Renal pelvis (tissue), 4 donors: ENCODE measurements around the gene SLC9A9. TPM values are rescaled to one million over a fixed set of nuclear protein-coding genes. Genes with fewer than 3 reads are reported as not detected.

ENCODE experiments used
- DNase-seq: peaks from one replicate; pipeline ENCODE4 v3.0.0-alpha.2; 2013
- polyA plus RNA-seq, 3 donors: library from polyadenylated mRNA; unstranded; fragments of 120-200 nt; gene quantifications; one replicate each; pipeline ENCODE4 v1.2.1, GENCODE V29; 2013; ENCODE audit not compliant: insufficient read length in 3 of 3

SLC9A9 gene
- polyA plus RNA-seq, 3 donors: 4.2 to 5.3 (median 4.9) TPM

- no peak for DNase-seq
Observed at GRCh38 chr3:143357700-143358099, 490.6 kb downstream of the SLC9A9 start.

GRCh38 chr3:143356839-143357238 lies 491.4 kb downstream of the SLC9A9 start:
- DNase-seq: no peak

GRCh38 chr3:143354342-143354741 lies 493.9 kb downstream of the SLC9A9 start:
- no peak for DNase-seq

- no peak for DNase-seq
Observed at GRCh38 chr3:143352850-143353550, 495.3 kb downstream of the SLC9A9 start.

GRCh38 chr3:143351895-143352608 lies 496.2 kb downstream of the SLC9A9 start:
- DNase-seq: peak; percentile 37

GRCh38 chr3:143351354-143351753 lies 496.9 kb downstream of the SLC9A9 start:
- peak; percentile 42 for DNase-seq

- DNase-seq: no peak
Observed at GRCh38 chr3:143349455-143349854, 498.8 kb downstream of the SLC9A9 start.

GRCh38 chr3:143348486-143349327 lies 499.6 kb downstream of the SLC9A9 start:
- no peak for DNase-seq

GRCh38 chr3:143344516-143345165 lies 503.6 kb downstream of the SLC9A9 start:
- no peak for DNase-seq

GRCh38 chr3:143343944-143344343 lies 504.3 kb downstream of the SLC9A9 start:
- no peak for DNase-seq

GRCh38 chr3:143343031-143343430 lies 505.2 kb downstream of the SLC9A9 start:
- DNase-seq: no peak

GRCh38 chr3:143339451-143339850 lies 508.8 kb downstream of the SLC9A9 start:
- DNase-seq: no peak

- DNase-seq: no peak
Observed at GRCh38 chr3:143337387-143337786, 510.9 kb downstream of the SLC9A9 start.

- no peak for DNase-seq
Observed at GRCh38 chr3:143334231-143334630, 514.0 kb downstream of the SLC9A9 start.

GRCh38 chr3:143333367-143333766 lies 514.9 kb downstream of the SLC9A9 start:
- no peak for DNase-seq

- no peak for DNase-seq
Observed at GRCh38 chr3:143332026-143332425, 516.2 kb downstream of the SLC9A9 start.

GRCh38 chr3:143331350-143331749 lies 516.9 kb downstream of the SLC9A9 start:
- no peak for DNase-seq

- DNase-seq: no peak
Observed at GRCh38 chr3:143330296-143330868, 517.9 kb downstream of the SLC9A9 start.

- peak; percentile 49 for DNase-seq
Observed at GRCh38 chr3:143329567-143330211, 518.6 kb downstream of the SLC9A9 start.

GRCh38 chr3:143328451-143328850 lies 519.8 kb downstream of the SLC9A9 start:
- no peak for DNase-seq
